Testis (tissue), 3 donors: ENCODE results near the gene ADD3. TPM values are rescaled to one million over a fixed set of nuclear protein-coding genes. Genes with fewer than 3 reads are reported as not detected.

Experiments
- DNase-seq: peaks from one replicate; pipeline ENCODE4 v3.0.0-alpha.2; 2019
- H3K27ac ChIP-seq, 2 donors: fragments of 200-600 bp; sonication (generic); one replicate each; pipeline ENCODE4 v1.5.1; 2019
- H3K27me3 ChIP-seq: fragments of 200-600 bp; sonication (generic); one replicate; pipeline ENCODE4 v1.5.1; 2019
- H3K36me3 ChIP-seq: fragments of 200-600 bp; sonication (generic); one replicate; pipeline ENCODE4 v1.5.1; 2017; ENCODE audit warnings: low read depth; ENCODE audit errors: missing control alignments
- H3K4me1 ChIP-seq: fragments of 200-600 bp; sonication (generic); one replicate; pipeline ENCODE4 v1.5.1; 2019
- H3K4me3 ChIP-seq, 2 donors: fragments of 200-600 bp; sonication (generic); one replicate each; pipeline ENCODE4 v1.5.1; 2017 to 2019
- H3K9me3 ChIP-seq: fragments of 200-600 bp; sonication (generic); one replicate; pipeline ENCODE4 v1.5.1; 2017
- POLR2A ChIP-seq: fragments of 450-650 bp; IDR thresholded peaks from one replicate; pipeline ENCODE4 v1.6.1; 2017; ENCODE audit warnings: antibody characterized with exemption, mild to moderate bottlenecking, moderate library complexity
- WGBS, 2 donors: methylation state at CpG; one replicate each; pipeline ENCODE4 v1.1.5; 2018; 5-methylcytosine and 5-hydroxymethylcytosine counted together
- intact Hi-C: fragments of 100-400 bp; cut with DNase I; formaldehyde crosslinking; loops from one replicate; pipeline ENCODE4 v1.15.1; 2023; ENCODE audit warnings: low total_unique reads
- polyA plus RNA-seq: library from polyadenylated mRNA; stranded (reverse); fragments of 350-450 nt; fragmentation: Illumina TruSeq; extraction: RNeasy Lipid Tissue Mini Kit (QIAGEN cat#74804); gene quantifications from one replicate; pipeline ENCODE4 v1.2.3, GENCODE V29; 2014; ENCODE audit warnings: low read depth, low replicate concordance; ENCODE audit not compliant: insufficient read depth
- total RNA-seq, 2 donors: library from RNA; depleted of rRNA; stranded (reverse); fragments of >200 nt; gene quantifications; one replicate each; pipeline ENCODE4 v1.2.3, GENCODE V29; 2016
- TF ChIP-seq, protein P1 (sequence below), 3 experiments: fragments of 450-650 bp in 2 of 3; fragments of 200-600 bp in 1 of 3; sonication (generic) in 1 of 3; IDR thresholded peaks; one replicate each; pipeline ENCODE4 v1.5.1; 2016 to 2019; ENCODE audit warnings: antibody characterized with exemption in 3 of 3, mild to moderate bottlenecking in 2 of 3, moderate library complexity in 1 of 3

ADD3 gene
- total and polyA plus RNA-seq, 3 donors from 2014 or later = 155 to 394 (median 240) TPM

DNA sequence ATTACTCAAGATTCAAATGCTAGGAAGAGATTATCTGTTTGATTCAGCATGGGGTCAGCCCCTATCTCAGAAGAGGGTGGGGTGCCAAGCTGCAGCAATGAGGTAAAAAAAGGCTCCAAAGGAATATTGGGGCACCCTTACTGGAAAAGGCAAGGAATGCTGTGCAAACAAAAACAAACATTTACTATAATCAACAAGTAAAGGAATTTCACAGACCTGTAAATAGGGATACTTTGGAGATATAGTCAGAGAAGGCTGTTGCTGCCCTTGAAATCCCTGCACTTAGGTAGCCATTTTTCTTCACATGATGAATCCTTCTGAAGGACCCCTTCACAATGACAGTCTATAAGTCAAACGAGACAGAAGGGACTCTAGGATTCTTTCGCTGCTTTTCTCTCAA, 10.6 kb upstream of the ADD3 start:
- intact Hi-C loops = no loop called here
- Histone ChIP-seq H3K4me3 (no peak overlapping the region), H3K27ac (peak overlapping the region; percentile 60 to 74), H3K36me3 (no peaks in the 10 kb centered on the region), H3K27me3 (no peaks in the 10 kb centered on the region), H3K9me3 (no peaks in the 10 kb centered on the region), H3K4me1 (peaks cover 20% of the 10 kb centered on the region)
- 78 to 87% methylated on average over 2 of the region's 2 CpGs for WGBS, 2 donors
- no peak for DNase-seq
- TF ChIP-seq, protein P1, sequence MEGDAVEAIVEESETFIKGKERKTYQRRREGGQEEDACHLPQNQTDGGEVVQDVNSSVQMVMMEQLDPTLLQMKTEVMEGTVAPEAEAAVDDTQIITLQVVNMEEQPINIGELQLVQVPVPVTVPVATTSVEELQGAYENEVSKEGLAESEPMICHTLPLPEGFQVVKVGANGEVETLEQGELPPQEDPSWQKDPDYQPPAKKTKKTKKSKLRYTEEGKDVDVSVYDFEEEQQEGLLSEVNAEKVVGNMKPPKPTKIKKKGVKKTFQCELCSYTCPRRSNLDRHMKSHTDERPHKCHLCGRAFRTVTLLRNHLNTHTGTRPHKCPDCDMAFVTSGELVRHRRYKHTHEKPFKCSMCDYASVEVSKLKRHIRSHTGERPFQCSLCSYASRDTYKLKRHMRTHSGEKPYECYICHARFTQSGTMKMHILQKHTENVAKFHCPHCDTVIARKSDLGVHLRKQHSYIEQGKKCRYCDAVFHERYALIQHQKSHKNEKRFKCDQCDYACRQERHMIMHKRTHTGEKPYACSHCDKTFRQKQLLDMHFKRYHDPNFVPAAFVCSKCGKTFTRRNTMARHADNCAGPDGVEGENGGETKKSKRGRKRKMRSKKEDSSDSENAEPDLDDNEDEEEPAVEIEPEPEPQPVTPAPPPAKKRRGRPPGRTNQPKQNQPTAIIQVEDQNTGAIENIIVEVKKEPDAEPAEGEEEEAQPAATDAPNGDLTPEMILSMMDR (IDR thresholded peaks at IDR 0.05) = no peak
- TF ChIP-seq POLR2A = no peak

- DNase-seq = no peak
- H3K9me3 ChIP-seq = no peaks in the 10 kb centered on the region
- peaks cover 27% of the 10 kb centered on the region for H3K4me1 ChIP-seq
- intact Hi-C loops = no loop called here
- 77 to 86% methylated on average over 1 of the region's 1 CpG for WGBS, 2 donors
- no peak overlapping the region for H3K27ac ChIP-seq
- TF ChIP-seq, protein P1 (IDR thresholded peaks at IDR 0.05) = no peak
- TF ChIP-seq POLR2A = no peak
- H3K4me3 ChIP-seq = no peak overlapping the region
- no peaks in the 10 kb centered on the region for H3K36me3 ChIP-seq
- H3K27me3 ChIP-seq = no peaks in the 10 kb centered on the region
Observed at GRCh38 chr10:109998513-109998912, 9.3 kb upstream of the ADD3 start.

GRCh38 chr10:110002801-110003523, 4.8 kb upstream of the ADD3 start:
- intact Hi-C loops = no loop called here
- WGBS, 2 donors = 56 to 59% methylated on average over 2 of the region's 2 CpGs

DNA sequence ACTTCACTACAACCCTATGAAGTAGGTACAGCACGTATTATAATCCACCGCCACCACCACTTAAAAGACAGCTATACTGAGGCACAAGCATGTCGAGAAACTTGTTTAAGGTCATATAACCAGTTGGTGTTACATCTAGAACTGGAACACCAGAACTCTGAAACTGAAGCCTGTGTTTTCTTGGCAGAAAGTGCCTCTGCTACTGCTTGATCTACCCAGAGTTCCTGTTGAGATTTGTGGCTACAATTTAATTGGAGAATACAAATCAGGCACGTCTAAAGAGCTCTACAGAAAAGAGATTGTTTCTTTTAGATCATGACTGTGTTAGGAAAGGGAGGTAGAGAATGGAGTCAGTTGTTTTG, 4.3 kb upstream of the ADD3 start:
- TF ChIP-seq POLR2A = no peak
- TF ChIP-seq, protein P1 (IDR thresholded peaks at IDR 0.05) = no peak
- WGBS, 2 donors = 47 to 48% methylated on average over 4 of the region's 4 CpGs
- Histone ChIP-seq H3K36me3 (no peaks in the 10 kb centered on the region), H3K27ac (peak overlapping the region in 1 of 2 donors; percentile 14), H3K4me3 (no peak overlapping the region), H3K27me3 (no peaks in the 10 kb centered on the region), H3K9me3 (no peaks in the 10 kb centered on the region), H3K4me1 (peaks cover 12% of the 10 kb centered on the region)
- DNase-seq = no peak
- intact Hi-C loops = no loop called here

More at GRCh38 chr10:110002801-110003523, 4.8 kb upstream of the ADD3 start:
- H3K9me3 ChIP-seq = no peaks in the 10 kb centered on the region
- no peaks in the 10 kb centered on the region for H3K27me3 ChIP-seq
- no peak for DNase-seq
- H3K4me3 ChIP-seq = no peak overlapping the region
- peak overlapping the region in 1 of 2 donors; percentile 14 for H3K27ac ChIP-seq
- H3K4me1 ChIP-seq = peaks cover 12% of the 10 kb centered on the region
- H3K36me3 ChIP-seq = no peaks in the 10 kb centered on the region
- TF ChIP-seq, protein P1 (IDR thresholded peaks at IDR 0.05) = no peak
- no peak for TF ChIP-seq POLR2A

DNA sequence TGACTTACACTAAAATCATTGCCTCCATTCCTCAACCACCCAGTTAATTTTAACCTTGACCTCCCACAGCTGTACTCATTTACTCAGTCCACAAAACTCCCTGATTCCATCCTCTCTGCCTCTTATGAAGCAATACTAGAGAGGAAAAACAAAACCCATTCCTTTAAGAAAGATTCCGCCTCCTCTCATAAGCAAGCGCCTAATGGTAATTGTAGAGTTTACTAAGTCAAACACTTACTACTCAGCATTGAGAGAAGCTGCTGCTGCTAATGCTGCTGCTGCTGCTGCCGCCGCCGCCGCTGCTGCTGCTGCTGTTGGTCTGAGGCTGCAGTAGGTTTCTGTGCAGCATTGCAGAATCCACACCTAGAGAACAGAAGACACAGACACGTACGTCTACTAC, 2.1 kb upstream of the ADD3 start:
- intact Hi-C loops = no loop called here
- DNase-seq = peak; percentile 60
- peaks cover 27% of the 10 kb centered on the region for H3K4me1 ChIP-seq
- no peaks in the 10 kb centered on the region for H3K9me3 ChIP-seq
- WGBS, 2 donors = 9 to 14% methylated on average over 8 of the region's 8 CpGs
- H3K27me3 ChIP-seq = no peaks in the 10 kb centered on the region
- H3K4me3 ChIP-seq = peak overlapping the region; percentile 99 to 100
- H3K36me3 ChIP-seq = no peaks in the 10 kb centered on the region
- TF ChIP-seq, protein P1 (IDR thresholded peaks at IDR 0.05) = no peak
- TF ChIP-seq POLR2A = no peak
- H3K27ac ChIP-seq = peak overlapping the region; percentile 97 to 99
